ENCODE data around the gene CALML6. TPM values are rescaled to one million over a fixed set of nuclear protein-coding genes. Genes with fewer than 3 reads are reported as not detected.

Gene CALML6
- total and polyA plus RNA-seq, 9 donors = 0.04 to 0.43 (median 0.13) TPM; not detected in 2

DNA sequence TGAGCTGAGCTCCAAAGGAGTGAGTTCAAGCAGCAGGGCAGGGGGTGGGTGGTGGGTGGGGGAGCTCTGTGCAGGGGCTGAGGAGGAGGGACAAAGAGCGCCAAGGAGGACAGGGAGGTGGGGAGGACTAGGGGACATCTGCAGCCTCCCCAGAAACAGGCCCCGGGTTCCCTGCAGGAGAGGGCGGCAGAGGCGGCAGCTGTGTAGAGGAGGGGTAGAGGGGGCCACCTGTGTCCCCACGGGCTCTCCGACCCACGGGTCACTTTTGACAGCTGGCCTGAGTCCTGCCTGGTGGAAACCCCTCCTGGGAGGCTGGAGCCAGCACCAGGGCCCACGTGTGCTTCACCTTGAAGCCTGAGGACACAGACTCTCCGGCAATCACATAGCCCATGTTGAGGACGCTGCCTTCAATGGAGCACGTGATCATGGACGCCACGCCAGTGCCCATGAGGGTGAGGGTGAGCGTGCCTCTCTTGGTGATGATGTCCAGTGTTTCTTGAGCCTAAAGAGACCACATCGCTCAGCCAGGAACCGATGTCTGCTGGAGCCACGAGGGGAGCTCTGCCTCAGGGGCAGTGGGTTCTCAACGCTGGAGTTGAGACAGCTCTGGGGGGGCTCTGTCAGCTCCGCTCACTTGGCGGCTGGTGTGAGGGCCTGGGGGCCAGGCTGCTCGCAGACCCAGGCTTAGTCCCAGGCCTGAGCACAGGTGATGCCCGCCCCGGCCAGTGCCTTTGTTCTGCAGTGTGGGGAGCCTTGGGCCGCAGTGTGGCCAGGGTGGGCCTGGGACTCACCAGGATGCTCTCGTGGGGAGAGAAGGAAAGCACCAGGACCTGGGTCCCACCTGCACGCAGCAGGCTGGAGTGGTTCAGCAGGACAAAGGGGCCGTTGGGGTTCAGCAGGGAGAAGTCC, 10.6 kb downstream of the CALML6 start:
- H3K9me3 ChIP-seq = no peaks in the 10 kb centered on the region
- no peak overlapping the region for H3K4me3 ChIP-seq
- TF ChIP-seq EP300 (IDR thresholded peaks at IDR 0.05) (no peak), POLR2A (IDR thresholded peaks at IDR 0.05) (no peak)
- TF ChIP-seq, protein P1, sequence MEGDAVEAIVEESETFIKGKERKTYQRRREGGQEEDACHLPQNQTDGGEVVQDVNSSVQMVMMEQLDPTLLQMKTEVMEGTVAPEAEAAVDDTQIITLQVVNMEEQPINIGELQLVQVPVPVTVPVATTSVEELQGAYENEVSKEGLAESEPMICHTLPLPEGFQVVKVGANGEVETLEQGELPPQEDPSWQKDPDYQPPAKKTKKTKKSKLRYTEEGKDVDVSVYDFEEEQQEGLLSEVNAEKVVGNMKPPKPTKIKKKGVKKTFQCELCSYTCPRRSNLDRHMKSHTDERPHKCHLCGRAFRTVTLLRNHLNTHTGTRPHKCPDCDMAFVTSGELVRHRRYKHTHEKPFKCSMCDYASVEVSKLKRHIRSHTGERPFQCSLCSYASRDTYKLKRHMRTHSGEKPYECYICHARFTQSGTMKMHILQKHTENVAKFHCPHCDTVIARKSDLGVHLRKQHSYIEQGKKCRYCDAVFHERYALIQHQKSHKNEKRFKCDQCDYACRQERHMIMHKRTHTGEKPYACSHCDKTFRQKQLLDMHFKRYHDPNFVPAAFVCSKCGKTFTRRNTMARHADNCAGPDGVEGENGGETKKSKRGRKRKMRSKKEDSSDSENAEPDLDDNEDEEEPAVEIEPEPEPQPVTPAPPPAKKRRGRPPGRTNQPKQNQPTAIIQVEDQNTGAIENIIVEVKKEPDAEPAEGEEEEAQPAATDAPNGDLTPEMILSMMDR (IDR thresholded peaks at IDR 0.05) = no peak
- no peaks in the 10 kb centered on the region for H3K36me3 ChIP-seq
- peak in 1 of 5 donors; percentile 16 for DNase-seq
- no peaks in the 10 kb centered on the region for H3K27me3 ChIP-seq
- intact Hi-C loops (cut with DNase I) = no loop called here
- WGBS, 3 donors = 67 to 71% (median 69%) methylated on average over 26 to 27 of the region's 27 CpGs
- H3K4me1 ChIP-seq (ENCODE audit: insufficient read depth) = no peaks in the 10 kb centered on the region
- H3K27ac ChIP-seq = no peak overlapping the region

DNA sequence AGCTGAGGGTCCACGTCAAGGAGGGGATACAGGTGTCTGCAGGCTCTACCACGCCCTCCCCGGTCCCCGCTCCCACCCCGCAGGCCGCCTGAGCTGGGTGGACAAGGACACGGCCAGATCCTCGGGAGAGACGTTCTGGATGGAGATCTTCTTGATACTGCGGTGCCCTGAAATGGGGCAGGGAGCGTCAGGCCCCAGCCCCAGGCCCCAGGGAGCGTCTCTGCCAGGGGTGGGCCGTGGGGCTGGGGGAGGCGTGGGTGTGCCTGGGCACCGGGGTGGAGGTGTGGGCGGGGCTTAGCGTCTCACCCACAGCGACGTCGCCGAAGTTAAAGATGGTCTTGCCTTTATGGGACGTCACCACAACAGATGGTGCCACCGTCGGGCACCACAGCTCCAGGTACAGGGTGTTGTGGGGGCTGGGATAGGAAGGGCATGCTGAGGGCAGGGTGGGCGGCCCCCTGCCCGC, 11.3 kb downstream of the CALML6 start:
- intact Hi-C loops (cut with DNase I) = no loop called here
- no peaks in the 10 kb centered on the region for H3K9me3 ChIP-seq
- no peaks in the 10 kb centered on the region for H3K4me1 ChIP-seq (ENCODE audit: insufficient read depth)
- no peak for DNase-seq
- 78 to 84% (median 83%) methylated on average over 21 to 26 of the region's 26 CpGs for WGBS, 3 donors
- TF ChIP-seq, protein P1 (IDR thresholded peaks at IDR 0.05) = no peak
- TF ChIP-seq EP300 (IDR thresholded peaks at IDR 0.05) (no peak), POLR2A (IDR thresholded peaks at IDR 0.05) (no peak)
- H3K4me3 ChIP-seq = no peak overlapping the region
- H3K27ac ChIP-seq = no peak overlapping the region
- H3K27me3 ChIP-seq = no peaks in the 10 kb centered on the region
- no peaks in the 10 kb centered on the region for H3K36me3 ChIP-seq

DNA sequence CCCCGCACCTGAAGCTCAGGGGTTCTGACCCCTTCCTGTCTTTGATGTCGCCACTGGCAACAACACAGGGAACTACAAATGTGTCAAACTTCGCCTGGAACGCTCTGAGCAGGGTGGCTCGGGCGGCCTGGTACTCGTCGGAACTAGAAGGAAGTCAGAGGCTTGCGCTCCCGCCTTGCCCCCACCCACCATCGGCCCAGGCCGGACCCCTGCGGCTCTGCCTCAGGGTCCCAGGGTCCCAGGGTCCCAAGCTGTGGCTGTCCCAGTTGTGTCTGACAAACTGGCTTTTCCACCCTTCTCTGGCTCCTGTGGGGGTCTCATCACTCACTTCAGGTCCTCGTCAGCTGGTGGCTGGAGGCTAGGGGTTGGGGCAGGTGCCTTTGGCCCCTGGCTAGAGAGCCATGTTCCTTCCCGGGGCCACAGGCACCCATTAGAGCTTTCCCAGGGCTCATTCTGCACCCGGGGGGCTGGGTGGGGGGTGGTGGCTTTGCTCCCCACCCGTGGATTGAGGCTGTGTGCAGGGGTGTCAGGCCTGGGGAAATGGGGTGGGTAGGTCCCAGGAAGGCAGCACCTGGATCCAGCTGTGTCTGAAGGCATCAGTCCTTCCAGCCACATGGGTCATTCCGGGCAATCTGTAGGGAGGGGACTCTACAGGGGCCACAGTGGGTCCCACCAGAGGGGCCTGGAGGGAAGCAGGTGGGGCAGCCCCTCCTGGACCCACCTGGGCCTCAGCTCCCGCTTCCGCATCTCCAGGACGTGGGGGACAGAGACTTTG, 12.0 kb downstream of the CALML6 start:
- Histone ChIP-seq H3K4me3 (no peak overlapping the region), H3K36me3 (no peaks in the 10 kb centered on the region), H3K9me3 (no peaks in the 10 kb centered on the region), H3K4me1 (ENCODE audit: insufficient read depth) (no peaks in the 10 kb centered on the region), H3K27ac (no peak overlapping the region), H3K27me3 (no peaks in the 10 kb centered on the region)
- WGBS, 3 donors = 81 to 86% (median 85%) methylated on average over 20 to 21 of the region's 21 CpGs
- intact Hi-C loops (cut with DNase I) = no loop called here
- TF ChIP-seq, protein P1 (IDR thresholded peaks at IDR 0.05) = no peak
- TF ChIP-seq POLR2A (IDR thresholded peaks at IDR 0.05) (no peak), EP300 (IDR thresholded peaks at IDR 0.05) (no peak)
- DNase-seq = no peak

DNA sequence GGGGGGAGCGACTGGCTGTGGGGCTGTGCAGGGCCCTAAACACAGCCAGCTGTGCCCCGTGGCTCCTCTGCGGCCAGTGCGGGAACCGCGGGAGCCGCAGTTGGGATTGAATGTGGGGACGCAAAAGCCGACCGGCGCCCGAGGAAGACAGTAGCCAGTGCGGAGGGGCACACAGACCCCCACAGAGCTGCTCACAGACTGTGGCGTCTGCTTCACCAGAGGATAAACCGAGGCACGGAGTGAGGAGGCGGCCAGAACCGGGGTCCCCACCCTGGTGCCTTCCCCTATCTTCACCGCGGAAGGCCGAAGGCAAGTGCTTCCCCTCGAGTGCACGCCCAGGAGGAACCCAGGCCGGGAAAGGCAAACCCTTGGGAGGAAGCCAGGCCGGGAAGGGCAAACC, 12.7 kb downstream of the CALML6 start:
- H3K4me1 ChIP-seq (ENCODE audit: insufficient read depth) = no peaks in the 10 kb centered on the region
- TF ChIP-seq EP300 (IDR thresholded peaks at IDR 0.05) (no peak), POLR2A (IDR thresholded peaks at IDR 0.05) (no peak)
- TF ChIP-seq, protein P1 (IDR thresholded peaks at IDR 0.05) = no peak
- H3K4me3 ChIP-seq = no peak overlapping the region
- no peaks in the 10 kb centered on the region for H3K36me3 ChIP-seq
- H3K9me3 ChIP-seq = no peaks in the 10 kb centered on the region
- H3K27ac ChIP-seq = no peak overlapping the region
- H3K27me3 ChIP-seq = no peaks in the 10 kb centered on the region
- 85 to 91% (median 86%) methylated on average over 25 of the region's 25 CpGs for WGBS, 3 donors
- peak in 2 of 5 donors; percentile 17 to 30 for DNase-seq
- intact Hi-C loops (cut with DNase I) = no loop called here
